K562 (cell line): ENCODE results near the gene BCAS3. TPM values are rescaled to one million over a fixed set of nuclear protein-coding genes. Genes with fewer than 3 reads are reported as not detected.

Experiments used
- ATAC-seq: fragments of 200-7000 bp; cut with Tn5 transposase; 3 replicates; pipeline ENCODE4 v1.9.1; 2020; ENCODE audit warnings: moderate library complexity
- BruUV-seq: library from RNA; stranded (reverse); fragments of 400-500 nt; replicated peaks from 2 replicates; lab custom pipeline; 2021; lab: Mats Ljungman, UMichigan
- CTCF ChIA-PET: fragments of 300-600 bp; formaldehyde crosslinking; extraction: SDS; loops from one replicate; lab custom pipeline; 2021; ENCODE audit warnings: low intra/inter-chr PET ratio; lab: Yijun Ruan, JAX
- POLR2A ChIA-PET: fragments of 300-600, 350-650 bp; sonication (Branson Sonifier 250); formaldehyde crosslinking; extraction: SDS; loops from one replicate; lab custom pipeline; 2021; ENCODE audit warnings: antibody characterized with exemption, inconsistent platforms; lab: Yijun Ruan, JAX
- DNase-seq, 4 experiments: peaks; one replicate each; pipeline versions ENCODE4 v3.0.0 to v3.0.0-alpha.2; 2011 to 2018; ENCODE audit warnings: low spot score in 3 of 4, mixed read lengths in 3 of 4; ENCODE audit errors: extremely low read depth in 1 of 4
- FAIRE-seq: peaks from 2 replicates; lab custom pipeline; 2011; peaks lifted over from hg19 to GRCh38; lab: Jason Lieb, UNC
- H2AFZ ChIP-seq: 2 replicates; pipeline ENCODE4 v1.6.0; 2011; ENCODE audit warnings: low read depth, low read length, control low read depth, inconsistent platforms
- H3K27ac ChIP-seq: fragments of 200-600 bp; 3 replicates; pipeline ENCODE4 v1.8.0; 2011; ENCODE audit warnings: low read depth, mild to moderate bottlenecking, control low read depth, inconsistent platforms, low read length, moderate library complexity, mixed read lengths; ENCODE audit errors: extremely low read depth
- H3K27me3 ChIP-seq, 2 experiments: fragments of 300-600 bp in 1 of 2; 2 replicates in 1 of 2; 3 replicates in 1 of 2; pipeline versions ENCODE4 v1.6.0 to v1.8.0; 2011; ENCODE audit warnings: inconsistent platforms in 2 of 2, low read length in 2 of 2, mild to moderate bottlenecking in 1 of 2, mixed read lengths in 1 of 2, moderate library complexity in 1 of 2; ENCODE audit not compliant: control insufficient read depth in 2 of 2, insufficient read depth in 2 of 2
- H3K36me3 ChIP-seq: fragments of 300-600 bp; 3 replicates; pipeline ENCODE4 v1.8.0; 2011; ENCODE audit warnings: mild to moderate bottlenecking, low read length, inconsistent platforms; ENCODE audit not compliant: control insufficient read depth, insufficient read depth
- H3K4me1 ChIP-seq, 2 experiments: fragments of 200-600 bp in 1 of 2; replicated peaks in 1 of 2; 2 replicates in 1 of 2; 3 replicates in 1 of 2; pipeline versions ENCODE4 v1.5.1 to v1.8.0; 2011; ENCODE audit warnings: inconsistent platforms in 2 of 2, low read length in 2 of 2, mild to moderate bottlenecking in 1 of 2, mixed read lengths in 1 of 2, moderate library complexity in 1 of 2; ENCODE audit not compliant: control insufficient read depth in 2 of 2, insufficient read depth in 2 of 2
- H3K4me2 ChIP-seq: 2 replicates; pipeline ENCODE4 v1.6.1; 2011; ENCODE audit warnings: low read length, control low read depth, inconsistent platforms, mixed read lengths; ENCODE audit not compliant: insufficient read depth
- H3K4me3 ChIP-seq: fragments of 200-600 bp; sonication (generic), shearing (Covaris generic); 2 replicates; pipeline ENCODE4 v1.5.1; 2016; ENCODE audit warnings: control low read depth, inconsistent platforms
- H3K79me2 ChIP-seq: fragments of 200-600 bp; 3 replicates; pipeline ENCODE4 v1.8.0; 2011; ENCODE audit warnings: low read length, inconsistent platforms; ENCODE audit not compliant: control insufficient read depth, insufficient read depth
- H3K9ac ChIP-seq, 2 experiments: 2 replicates each; pipeline versions ENCODE4 v1.6.0 to v1.6.1; 2011; ENCODE audit warnings: low read depth in 2 of 2, low read length in 2 of 2, control low read depth in 1 of 2, inconsistent platforms in 1 of 2, mild to moderate bottlenecking in 1 of 2, mixed read lengths in 1 of 2; ENCODE audit not compliant: insufficient read depth in 1 of 2
- H3K9me1 ChIP-seq: one replicate; pipeline ENCODE4 v1.6.0; 2011; ENCODE audit warnings: inconsistent platforms, mild to moderate bottlenecking, low read length, moderate library complexity; ENCODE audit not compliant: control insufficient read depth, insufficient read depth
- H3K9me3 ChIP-seq: replicated peaks from 2 replicates; pipeline ENCODE4 v1.5.1; 2011; ENCODE audit warnings: low read depth, low read length, inconsistent platforms; ENCODE audit not compliant: control insufficient read depth, insufficient read depth
- H4K20me1 ChIP-seq: replicated peaks from 2 replicates; pipeline ENCODE4 v1.6.1; 2011; ENCODE audit warnings: low read length, inconsistent platforms, mixed read lengths; ENCODE audit not compliant: control insufficient read depth, insufficient read depth
- BCLAF1 ChIP-seq, 2 experiments: fragments of 450-650 bp in 1 of 2; IDR thresholded peaks; 2 replicates each; pipeline ENCODE4 v1.6.1; 2011 to 2017; ENCODE audit warnings: low read depth in 2 of 2, antibody characterized with exemption in 1 of 2, borderline replicate concordance in 1 of 2, low read length in 1 of 2, mild to moderate bottlenecking in 1 of 2, mixed read lengths in 1 of 2; ENCODE audit not compliant: control insufficient read depth in 1 of 2
- EWSR1 ChIP-seq: fragments of 450-650 bp; IDR thresholded peaks from 2 replicates; pipeline ENCODE4 v1.6.1; 2018; ENCODE audit warnings: borderline replicate concordance, mild to moderate bottlenecking, low read depth, moderate library complexity; ENCODE audit not compliant: partially characterized antibody
- FOS ChIP-seq: IDR thresholded peaks from 3 replicates; pipeline ENCODE4 v1.6.1; 2011; ENCODE audit not compliant: insufficient read length; ENCODE audit errors: extremely low read depth
- ILK ChIP-seq: fragments of 450-650 bp; IDR thresholded peaks from 2 replicates; pipeline ENCODE4 v1.6.1; 2016; ENCODE audit warnings: missing genetic modification characterization, low read depth, mild to moderate bottlenecking, missing compliant biosample characterization, moderate library complexity, borderline replicate concordance
- LCOR ChIP-seq: sonication (generic); formaldehyde crosslinking; IDR thresholded peaks from 2 replicates; pipeline ENCODE4 v1.8.0; 2022; ENCODE audit warnings: mild to moderate bottlenecking, missing genetic modification reagents
- MEIS2 ChIP-seq: fragments of 450-650 bp; IDR thresholded peaks from 2 replicates; pipeline ENCODE4 v1.6.1; 2014; ENCODE audit warnings: mild to moderate bottlenecking; ENCODE audit not compliant: partially characterized antibody
- PBX2 ChIP-seq, 2 experiments: IDR thresholded peaks in 1 of 2; conservative IDR thresholded peaks in 1 of 2; 2 replicates each; pipeline ENCODE4 v1.6.1; 2016; ENCODE audit warnings: low read depth in 2 of 2, mild to moderate bottlenecking in 1 of 2, missing compliant biosample characterization in 1 of 2, missing genetic modification characterization in 1 of 2, moderate library complexity in 1 of 2
- ZBTB11 ChIP-seq, 3 experiments: fragments of 200-800 bp in 1 of 3; fragments of 250-450 bp in 1 of 3; fragments of 450-650 bp in 1 of 3; sonication (Bioruptor Pico) in 1 of 3; sonication (Bioruptor generic) in 1 of 3; formaldehyde crosslinking in 1 of 3; IDR thresholded peaks; 2 replicates each; pipeline versions ENCODE4 v1.6.1 to v1.8.0; 2016 to 2022; ENCODE audit warnings: mild to moderate bottlenecking in 2 of 3, missing genetic modification characterization in 2 of 3, missing compliant biosample characterization in 1 of 3, moderate library complexity in 1 of 3
- WGBS: fragments of 100-300 bp; shearing (Covaris generic); methylation state at CpG from one replicate; pipeline ENCODE4 v1.1.6; 2016; ENCODE audit warnings: low coverage, mixed read lengths; ENCODE audit not compliant: insufficient coverage; ENCODE audit errors: missing lambda C conversion rate; 5-methylcytosine and 5-hydroxymethylcytosine counted together
- in situ Hi-C: fragments of 300-500 bp; cut with MboI; formaldehyde crosslinking; loops from 4 replicates; pipeline ENCODE4 v1.15.0; 2018; ENCODE audit warnings: inconsistent platforms, mixed read lengths
- intact Hi-C: fragments of 100-400 bp; cut with micrococcal nuclease; formaldehyde crosslinking; loops from 2 replicates; pipeline ENCODE4 v1.14.2; 2022
- polyA plus RNA-seq, 8 experiments: library from polyadenylated mRNA; depleted of rRNA in 4 of 8; stranded (reverse) in 5 of 8; unstranded in 3 of 8; fragments of >200 nt; fragmentation: Nextera tagmentation in 2 of 8; fragmentation: Illumina TruSeq in 1 of 8; extraction: Ambion mirVana in 2 of 8; extraction: Trizol in 1 of 8; gene quantifications; 2 replicates each; pipeline versions ENCODE4 v1.2.1 to v1.2.3, GENCODE V29; 2011 to 2014; ENCODE audit warnings: inconsistent platforms in 1 of 8, missing spikeins in 1 of 8
- total RNA-seq, 7 experiments: library from RNA; depleted of rRNA in 6 of 7; stranded (reverse); fragments of >200 nt in 6 of 7; fragmentation: Illumina TruSeq in 2 of 7; extraction: Trizol in 2 of 7; gene quantifications; 2 replicates each; pipeline versions ENCODE4 v1.2.1 to v1.2.3, GENCODE V29; 2011 to 2021; ENCODE audit warnings: low replicate concordance in 1 of 7

BCAS3 gene
- total and polyA plus RNA-seq, 9 of the 15 experiments (the other 6 are each of a cell fraction or from before 2014, with no cell fraction given): 1.9 to 5.5 (median 3.5) TPM

- Histone ChIP-seq H3K9ac (no peak overlapping the region), H3K9me3 (0 out of 2 replicates have a peak, but pooled peaks cover 1% of the 10 kb centered on the region), H3K79me2 (no peaks in the 10 kb centered on the region), H3K4me1 (no peaks in the 10 kb centered on the region), H4K20me1 (0 out of 2 replicates have a peak, but pooled peaks cover 5% of the 10 kb centered on the region), H2AFZ (no peak overlapping the region), H3K36me3 (no peaks in the 10 kb centered on the region), H3K4me2 (no peak overlapping the region), H3K27me3 (no peaks in the 10 kb centered on the region; a peak in 2 of 5 replicates), H3K9me1 (no peaks in the 10 kb centered on the region), H3K4me3 (no peak overlapping the region), H3K27ac (no peak overlapping the region)
- intact Hi-C loops (no loop called here), in situ Hi-C loops (no loop called here)
- no TSS peak for BruUV-seq
- WGBS: 0% methylated on average over 6 of the region's 6 CpGs
- DNase-seq: no peak
- ATAC-seq: no peak
- CTCF ChIA-PET: no interaction called here
- FAIRE-seq: no peak
- POLR2A ChIA-PET: interaction anchor here (1.1 kb wide), 1 partner anchor 68 kb away, joined by 3 read pairs; no protein-coding TSS in a partner anchor
- TF ChIP-seq BCLAF1 (IDR thresholded peaks at IDR 0.05; ENCODE audit: borderline replicate concordance in 1 of 2, control insufficient read depth in 1 of 2, low read depth in 2 of 2, low read length in 1 of 2): peak in 1 of 2 experiments; percentile 59; a peak in 1 of 4 replicates
- no peak for TF ChIP-seq FOS
- TF ChIP-seq ZBTB11 (CRISPR knock-in tag; IDR thresholded peaks at IDR 0.05): peak in 1 of 3 experiments; percentile 56; a peak in 2 of 6 replicates
- peak; percentile 71 for TF ChIP-seq EWSR1
- peak; percentile 69 for TF ChIP-seq MEIS2
- TF ChIP-seq LCOR (CRISPR knock-in tag): no peak
- no peak for TF ChIP-seq ILK
- peak; percentile 22; the same call in 1 of the 2 replicates for TF ChIP-seq PBX2 (CRISPR knock-in tag; IDR thresholded peaks at IDR 0.05; ENCODE audit: low read depth)
- TF ChIP-seq PBX2 (tag; conservative IDR thresholded peaks at IDR 0.05; ENCODE audit: low read depth): peak; percentile 58; the same call in 1 of the 2 replicates
These were observed 560.8 kb downstream of the BCAS3 start for GRCh38 chr17:61238455-61238933.
